H1 (cell line): ENCODE measurements around the gene PRLH. TPM values are rescaled to one million over a fixed set of nuclear protein-coding genes. Genes with fewer than 3 reads are reported as not detected.

ENCODE experiments used
- CTCF ChIA-PET: fragments of 300-600 bp; sonication (Branson Sonifier 250); formaldehyde crosslinking; loops from one replicate; lab custom pipeline; 2021; ENCODE audit not compliant: partially characterized antibody; lab: Charles Lee
- POLR2A ChIA-PET: fragments of 300-600 bp; sonication (Branson Sonifier 250); formaldehyde crosslinking; loops from one replicate; lab custom pipeline; 2021; ENCODE audit warnings: inconsistent platforms; ENCODE audit not compliant: partially characterized antibody; lab: Charles Lee
- DNase-seq, 2 experiments: peaks; one replicate each; pipeline versions ENCODE4 v3.0.0 to v3.0.0-alpha.2; 2010 to 2022; ENCODE audit warnings: low spot score in 2 of 2, low read depth in 1 of 2, mixed read lengths in 1 of 2
- FAIRE-seq: peaks from 2 replicates; lab custom pipeline; 2011; peaks lifted over from hg19 to GRCh38; lab: Jason Lieb, UNC
- H2AFZ ChIP-seq: 2 replicates; pipeline ENCODE4 v1.8.1; 2012; ENCODE audit warnings: low read length, inconsistent platforms
- H2AK5ac ChIP-seq: 2 replicates; pipeline ENCODE4 v1.6.1; 2013; ENCODE audit warnings: low read depth, low read length
- H2BK120ac ChIP-seq: replicated peaks from 2 replicates; pipeline ENCODE3; 2013; ENCODE audit warnings: low read depth, low read length, inconsistent platforms
- H2BK12ac ChIP-seq: 2 replicates; pipeline ENCODE4 v1.6.1; 2013; ENCODE audit warnings: low read depth, low read length
- H2BK15ac ChIP-seq: 2 replicates; pipeline ENCODE4 v1.6.1; 2013; ENCODE audit warnings: low read length
- H2BK20ac ChIP-seq: 2 replicates; pipeline ENCODE4 v1.6.1; 2013; ENCODE audit warnings: low read length
- H2BK5ac ChIP-seq: 2 replicates; pipeline ENCODE4 v1.6.1; 2013; ENCODE audit warnings: low read depth, low read length
- H3K14ac ChIP-seq: 2 replicates; pipeline ENCODE4 v1.6.1; 2013; ENCODE audit warnings: inconsistent platforms; ENCODE audit not compliant: insufficient read length
- H3K18ac ChIP-seq: 2 replicates; pipeline ENCODE4 v1.6.1; 2013; ENCODE audit warnings: low read length; ENCODE audit errors: extremely low read depth
- H3K23ac ChIP-seq: 2 replicates; pipeline ENCODE4 v1.6.1; 2013; ENCODE audit warnings: inconsistent platforms; ENCODE audit not compliant: insufficient read length
- H3K23me2 ChIP-seq: 2 replicates; pipeline ENCODE4 v1.6.1; 2013; ENCODE audit warnings: low read depth, low read length
- H3K27ac ChIP-seq: 2 replicates; pipeline ENCODE4 v1.6.1; 2011; ENCODE audit warnings: low read depth, low read length, inconsistent platforms
- H3K27me3 ChIP-seq, 4 experiments: replicated peaks in 1 of 4; 1 replicate in 1 of 4; 2 replicates in 3 of 4; pipeline versions ENCODE4 v1.6.1 to v1.8.1; 2011 to 2013; ENCODE audit warnings: low read length in 3 of 4, mild to moderate bottlenecking in 3 of 4, inconsistent platforms in 2 of 4, mixed read lengths in 2 of 4, moderate library complexity in 1 of 4; ENCODE audit not compliant: control insufficient read depth in 3 of 4, insufficient read depth in 3 of 4; ENCODE audit errors: extremely low read depth in 1 of 4
- H3K36me3 ChIP-seq, 4 experiments: 2 replicates each; pipeline versions ENCODE4 v1.6.1 to v1.8.1; 2011 to 2013; ENCODE audit warnings: mild to moderate bottlenecking in 4 of 4, low read length in 3 of 4, moderate library complexity in 2 of 4, control low read depth in 1 of 4, inconsistent platforms in 1 of 4; ENCODE audit not compliant: insufficient read depth in 4 of 4, control insufficient read depth in 2 of 4
- H3K4ac ChIP-seq: replicated peaks from 2 replicates; pipeline ENCODE3; 2013; ENCODE audit warnings: low read length, low read depth, mixed read lengths, inconsistent platforms; ENCODE audit not compliant: insufficient read length
- H3K4me1 ChIP-seq, 4 experiments: replicated peaks in 1 of 4; 1 replicate in 1 of 4; 2 replicates in 3 of 4; pipeline versions ENCODE4 v1.6.1 to v1.8.1; 2011 to 2013; ENCODE audit warnings: low read length in 3 of 4, inconsistent platforms in 2 of 4, mixed read lengths in 1 of 4; ENCODE audit not compliant: insufficient read depth in 4 of 4, control insufficient read depth in 3 of 4
- H3K4me2 ChIP-seq, 2 experiments: 2 replicates each; pipeline versions ENCODE4 v1.6.1 to v1.8.1; 2011 to 2013; ENCODE audit warnings: low read depth in 2 of 2, low read length in 2 of 2, control low read depth in 1 of 2, inconsistent platforms in 1 of 2, mild to moderate bottlenecking in 1 of 2; ENCODE audit not compliant: insufficient read depth in 1 of 2
- H3K4me3 ChIP-seq, 4 experiments: fragments of 200-600, 300-600 bp in 1 of 4; sonication (generic), shearing (Covaris generic), sonication (Bioruptor Twin) in 1 of 4; 2 replicates each; pipeline versions ENCODE4 v1.5.1 to v1.8.1; 2011 to 2016; ENCODE audit warnings: low read length in 4 of 4, low read depth in 3 of 4, control low read depth in 2 of 4, inconsistent platforms in 2 of 4, mild to moderate bottlenecking in 2 of 4, mixed read lengths in 1 of 4, moderate library complexity in 1 of 4; ENCODE audit not compliant: insufficient read depth in 2 of 4; ENCODE audit errors: extremely low read depth in 1 of 4
- H3K56ac ChIP-seq: replicated peaks from 2 replicates; pipeline ENCODE3; 2013; ENCODE audit warnings: low read depth, mild to moderate bottlenecking, mixed read lengths, low read length, inconsistent platforms; ENCODE audit not compliant: insufficient read length
- H3K79me1 ChIP-seq: 2 replicates; pipeline ENCODE4 v1.6.1; 2013; ENCODE audit warnings: low read depth, low read length, control low read depth
- H3K79me2 ChIP-seq, 2 experiments: 2 replicates each; pipeline versions ENCODE4 v1.6.1 to v1.8.1; 2012 to 2013; ENCODE audit warnings: low read length in 2 of 2, mild to moderate bottlenecking in 2 of 2, inconsistent platforms in 1 of 2; ENCODE audit not compliant: insufficient read depth in 2 of 2, control insufficient read depth in 1 of 2
- H3K9ac ChIP-seq, 4 experiments: replicated peaks in 1 of 4; 1 replicate in 1 of 4; 2 replicates in 3 of 4; pipeline versions ENCODE4 v1.6.1 to v1.8.1; 2011 to 2013; ENCODE audit warnings: low read depth in 3 of 4, low read length in 3 of 4, control low read depth in 2 of 4, mild to moderate bottlenecking in 2 of 4, moderate library complexity in 2 of 4, inconsistent platforms in 1 of 4; ENCODE audit errors: extremely low read depth in 1 of 4
- H3K9me3 ChIP-seq, 2 experiments: 2 replicates each; pipeline versions ENCODE4 v1.6.1 to v1.8.1; 2012 to 2013; ENCODE audit warnings: mild to moderate bottlenecking in 2 of 2, moderate library complexity in 2 of 2, control low read depth in 1 of 2, inconsistent platforms in 1 of 2, low read depth in 1 of 2, low read length in 1 of 2, mixed read lengths in 1 of 2; ENCODE audit not compliant: insufficient read depth in 2 of 2
- H4K20me1 ChIP-seq, 2 experiments: replicated peaks in 1 of 2; 2 replicates each; pipeline versions ENCODE3 to v1.8.1; 2011 to 2013; ENCODE audit warnings: inconsistent platforms in 2 of 2, low read length in 2 of 2, mild to moderate bottlenecking in 1 of 2; ENCODE audit not compliant: insufficient read depth in 2 of 2, control insufficient read depth in 1 of 2
- H4K5ac ChIP-seq: 2 replicates; pipeline ENCODE4 v1.6.1; 2013; ENCODE audit warnings: low read length, low read depth, mixed read lengths, inconsistent platforms; ENCODE audit not compliant: insufficient read length
- H4K8ac ChIP-seq: 2 replicates; pipeline ENCODE4 v1.8.0; 2013; ENCODE audit warnings: mild to moderate bottlenecking, moderate library complexity, low read length, inconsistent platforms; ENCODE audit not compliant: insufficient read depth; ENCODE audit errors: extremely low read depth
- H4K91ac ChIP-seq: replicated peaks from 2 replicates; pipeline ENCODE3; 2013; ENCODE audit warnings: low read length, mixed read lengths, inconsistent platforms; ENCODE audit not compliant: insufficient read length
- CBX5 ChIP-seq: fragments of 300-800, 300-1000 bp; sonication (generic); IDR thresholded peaks from 2 replicates; pipeline ENCODE4 v1.7.1; 2016; ENCODE audit warnings: antibody characterized with exemption, low read length, low read depth
- CREB1 ChIP-seq: IDR thresholded peaks from 2 replicates; pipeline ENCODE4 v1.6.1; 2012; ENCODE audit warnings: inconsistent platforms
- EZH2 ChIP-seq: fragments of 200-600 bp; sonication (generic); IDR thresholded peaks from 2 replicates; pipeline ENCODE4 v1.7.1; 2012; ENCODE audit warnings: low read depth, mild to moderate bottlenecking, moderate library complexity, low read length, inconsistent platforms; ENCODE audit not compliant: severe bottlenecking
- FOSL1 ChIP-seq: IDR thresholded peaks from 2 replicates; pipeline ENCODE4 v1.6.1; 2011; ENCODE audit warnings: mild to moderate bottlenecking, low read depth, low read length, moderate library complexity; ENCODE audit not compliant: insufficient read depth
- JUN ChIP-seq: IDR thresholded peaks from 2 replicates; pipeline ENCODE4 v1.6.1; 2011; ENCODE audit warnings: low read depth, mild to moderate bottlenecking, improper control_type of control experiment, low read length
- RNF2 ChIP-seq: fragments of 200-900, 300-1000 bp; sonication (generic); IDR thresholded peaks from 2 replicates; pipeline ENCODE4 v1.7.1; 2016; ENCODE audit warnings: borderline replicate concordance, low read depth, mild to moderate bottlenecking, antibody characterized with exemption, low read length; ENCODE audit not compliant: poor library complexity, severe bottlenecking; ENCODE audit errors: missing control alignments
- RXRA ChIP-seq: IDR thresholded peaks from 2 replicates; pipeline ENCODE4 v1.6.1; 2011; ENCODE audit warnings: low read depth, mild to moderate bottlenecking, low read length, moderate library complexity; ENCODE audit not compliant: insufficient read depth
- SIX5 ChIP-seq: IDR thresholded peaks from 2 replicates; pipeline ENCODE4 v1.6.1; 2011; ENCODE audit warnings: mild to moderate bottlenecking, low read depth, low read length
- TBP ChIP-seq: IDR thresholded peaks from 2 replicates; pipeline ENCODE4 v1.6.1; 2011; ENCODE audit warnings: low read depth, low read length, improper control_type of control experiment
- polyA plus RNA-seq, 7 experiments: library from polyadenylated mRNA; depleted of rRNA in 3 of 7; stranded (reverse) in 5 of 7; unstranded in 2 of 7; fragments of >200 nt in 5 of 7; fragments of 200-250 nt in 2 of 7; gene quantifications; 1 replicate in 5 of 7; 2 replicates in 1 of 7; 4 replicates in 1 of 7; pipeline versions ENCODE4 v1.2.1 to v1.2.3, GENCODE V29; 2011 to 2013; ENCODE audit warnings: missing spikeins in 2 of 7, mixed read lengths in 2 of 7
- total RNA-seq: library from RNA; stranded (reverse); fragmentation: NEBNext Ultra II Directional; extraction: Animal tissue kit (Norgen Biotek cat#: 25700); gene quantifications from 2 replicates; pipeline ENCODE4 v1.2.1, GENCODE V29; 2021
- TF ChIP-seq, protein P1 (sequence below), 3 experiments: IDR thresholded peaks; 1 replicate in 2 of 3; 2 replicates in 1 of 3; pipeline versions ENCODE4 v1.5.1 to v1.6.1; 2011; ENCODE audit warnings: low read length in 3 of 3, mild to moderate bottlenecking in 3 of 3, inconsistent platforms in 2 of 3, low read depth in 1 of 3, moderate library complexity in 1 of 3; ENCODE audit not compliant: insufficient read depth in 1 of 3; ENCODE audit errors: control extremely low read depth in 1 of 3
- TF ChIP-seq, protein P2 (sequence below): IDR thresholded peaks from 2 replicates; pipeline ENCODE4 v1.6.1; 2011; ENCODE audit warnings: low read depth, mild to moderate bottlenecking, low read length; ENCODE audit not compliant: insufficient read depth

Gene PRLH
- total and polyA plus RNA-seq, 2 of the 8 experiments (the other 6 are each of a cell fraction or from before 2014, with no cell fraction given), result not detected

DNA sequence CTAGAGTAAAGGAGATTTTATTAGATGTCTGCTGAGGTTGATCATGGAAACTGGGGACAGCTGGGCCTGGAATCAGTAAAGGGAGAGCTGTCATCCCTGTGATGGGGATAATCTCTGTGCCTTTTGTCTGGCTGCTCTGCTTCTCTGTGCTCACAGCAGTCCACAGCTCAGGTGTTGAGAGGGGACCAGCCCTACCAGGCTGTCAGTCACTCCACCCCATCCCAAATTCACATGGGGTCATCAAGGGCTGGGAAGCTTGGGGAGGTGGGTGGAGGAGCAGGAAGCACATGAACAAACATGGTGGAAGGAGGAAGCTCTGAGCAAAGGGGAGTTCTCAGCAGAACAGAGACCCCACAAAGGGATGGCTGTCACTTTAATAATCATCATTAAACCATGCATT, 47.3 kb downstream of the PRLH start:
- H3K4ac ChIP-seq, result peak overlapping the region; percentile 82
- H3K27me3 ChIP-seq, result no peaks in the 10 kb centered on the region; a peak in 1 of 7 replicates
- peak overlapping the region; percentile 97 for H2BK5ac ChIP-seq
- peak overlapping the region in 1 of 2 experiments; percentile 4; a peak in 2 of 4 replicates for H3K4me2 ChIP-seq
- peaks cover 9 to 21% (median 17%) of the 10 kb centered on the region in 4 experiments for H3K4me1 ChIP-seq
- H3K56ac ChIP-seq, result no peak overlapping the region
- no peaks in the 10 kb centered on the region for H3K9me3 ChIP-seq
- ChIA-PET CTCF (interaction anchor here (0.9 to 4.4 kb wide), 20 partner anchors 10 to 192 kb away, joined by 3 to 63 read pairs (median 6); no protein-coding TSS in a partner anchor), POLR2A (interaction anchor here (0.6 to 6.3 kb wide), 15 partner anchors 9 to 111 kb away, joined by 3 to 51 read pairs (median 6); partner anchors contain the start of genes LRRFIP1 and RAB17)
- peak overlapping the region; percentile 87 for H4K91ac ChIP-seq
- H4K8ac ChIP-seq, result no peak overlapping the region; the same call in 1 of the 2 replicates
- DNase-seq, result no peak
- no peak overlapping the region for H3K14ac ChIP-seq
- no peaks in the 10 kb centered on the region for H3K23me2 ChIP-seq
- no peak overlapping the region for H2BK15ac ChIP-seq
- peak overlapping the region; percentile 92 for H2BK120ac ChIP-seq
- H3K79me2 ChIP-seq, result no peaks in the 10 kb centered on the region
- H3K79me1 ChIP-seq, result no peaks in the 10 kb centered on the region
- no peaks in the 10 kb centered on the region for H3K36me3 ChIP-seq
- no peak overlapping the region for H3K4me3 ChIP-seq
- H2AK5ac ChIP-seq, result peak overlapping the region; percentile 85
- peak overlapping the region; percentile 62 for H4K5ac ChIP-seq
- no peaks in the 10 kb centered on the region for H4K20me1 ChIP-seq
- peak overlapping the region; percentile 47; the same call in 1 of the 2 replicates for H3K27ac ChIP-seq
- FAIRE-seq, result no peak
- peak overlapping the region; percentile 86 for H2BK12ac ChIP-seq
- H2AFZ ChIP-seq, result no peak overlapping the region
- no peak overlapping the region for H3K9ac ChIP-seq
- H2BK20ac ChIP-seq, result peak overlapping the region; percentile 77
- H3K23ac ChIP-seq, result no peak overlapping the region
- H3K18ac ChIP-seq, result peak overlapping the region; percentile 76
- TF ChIP-seq TBP (no peak), RNF2 (no peak), RXRA (no peak), EZH2 (no peak), SIX5 (no peak), CREB1 (no peak), CBX5 (no peak), FOSL1 (no peak), JUN (no peak)
- TF ChIP-seq, protein P1, sequence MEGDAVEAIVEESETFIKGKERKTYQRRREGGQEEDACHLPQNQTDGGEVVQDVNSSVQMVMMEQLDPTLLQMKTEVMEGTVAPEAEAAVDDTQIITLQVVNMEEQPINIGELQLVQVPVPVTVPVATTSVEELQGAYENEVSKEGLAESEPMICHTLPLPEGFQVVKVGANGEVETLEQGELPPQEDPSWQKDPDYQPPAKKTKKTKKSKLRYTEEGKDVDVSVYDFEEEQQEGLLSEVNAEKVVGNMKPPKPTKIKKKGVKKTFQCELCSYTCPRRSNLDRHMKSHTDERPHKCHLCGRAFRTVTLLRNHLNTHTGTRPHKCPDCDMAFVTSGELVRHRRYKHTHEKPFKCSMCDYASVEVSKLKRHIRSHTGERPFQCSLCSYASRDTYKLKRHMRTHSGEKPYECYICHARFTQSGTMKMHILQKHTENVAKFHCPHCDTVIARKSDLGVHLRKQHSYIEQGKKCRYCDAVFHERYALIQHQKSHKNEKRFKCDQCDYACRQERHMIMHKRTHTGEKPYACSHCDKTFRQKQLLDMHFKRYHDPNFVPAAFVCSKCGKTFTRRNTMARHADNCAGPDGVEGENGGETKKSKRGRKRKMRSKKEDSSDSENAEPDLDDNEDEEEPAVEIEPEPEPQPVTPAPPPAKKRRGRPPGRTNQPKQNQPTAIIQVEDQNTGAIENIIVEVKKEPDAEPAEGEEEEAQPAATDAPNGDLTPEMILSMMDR (IDR thresholded peaks at IDR 0.05; ENCODE audit: control extremely low read depth in 1 of 3, insufficient read depth in 1 of 3, low read depth in 1 of 3, low read length in 3 of 3), result no peak
- TF ChIP-seq, protein P2, sequence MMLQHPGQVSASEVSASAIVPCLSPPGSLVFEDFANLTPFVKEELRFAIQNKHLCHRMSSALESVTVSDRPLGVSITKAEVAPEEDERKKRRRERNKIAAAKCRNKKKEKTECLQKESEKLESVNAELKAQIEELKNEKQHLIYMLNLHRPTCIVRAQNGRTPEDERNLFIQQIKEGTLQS, result no peak
